Stimulated activated CD4-positive, alpha-beta T cell treated with anti-CD3 and anti-CD28 coated beads, TNF-alpha, amount 100 ng/mL, for 48 hours (primary cell): ENCODE results near the gene IL20.
A peak's percentile ranks its signal among the peaks of the same experiment; 100 is the strongest.

Experiments used
- DNase-seq, 3 donors: peaks; one replicate each; pipeline ENCODE4 v3.0.0-alpha.2; 2020; ENCODE audit warnings: low read depth in 3 of 3

IL20 gene, protein sequence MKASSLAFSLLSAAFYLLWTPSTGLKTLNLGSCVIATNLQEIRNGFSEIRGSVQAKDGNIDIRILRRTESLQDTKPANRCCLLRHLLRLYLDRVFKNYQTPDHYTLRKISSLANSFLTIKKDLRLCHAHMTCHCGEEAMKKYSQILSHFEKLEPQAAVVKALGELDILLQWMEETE

DNA sequence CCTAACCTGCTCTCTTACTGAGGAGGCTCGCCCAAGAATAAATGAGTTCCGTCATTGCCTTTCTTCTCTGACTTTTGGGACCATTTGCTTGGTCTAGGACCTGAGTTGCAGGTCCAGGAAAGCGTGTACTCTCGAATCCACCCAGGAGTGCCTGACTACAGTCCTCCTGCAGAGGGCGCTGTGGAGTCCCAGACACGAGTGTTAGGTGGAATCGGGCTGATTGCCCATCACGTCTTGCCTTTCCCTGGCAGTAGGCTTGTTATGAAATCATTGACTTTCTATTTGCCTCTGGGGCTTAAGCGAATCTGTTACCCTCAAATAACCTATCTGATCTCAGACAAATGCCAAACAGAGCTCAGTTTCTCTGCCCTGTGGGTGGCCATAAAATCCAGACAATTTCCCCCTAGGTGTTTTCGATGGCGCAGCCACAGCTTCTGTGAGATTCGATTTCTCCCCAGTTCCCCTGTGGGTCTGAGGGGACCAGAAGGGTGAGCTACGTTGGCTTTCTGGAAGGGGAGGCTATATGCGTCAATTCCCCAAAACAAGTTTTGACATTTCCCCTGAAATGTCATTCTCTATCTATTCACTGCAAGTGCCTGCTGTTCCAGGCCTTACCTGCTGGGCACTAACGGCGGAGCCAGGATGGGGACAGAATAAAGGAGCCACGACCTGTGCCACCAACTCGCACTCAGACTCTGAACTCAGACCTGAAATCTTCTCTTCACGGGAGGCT lies at the start of gene IL20:
Gene IL20 (plus strand): TSS at position 685 of the 733 bp plus-strand sequence. CDS start 230 bp downstream, outside the sequence.
- DNase-seq: peak; percentile 79 to 87 (median 87)

DNA sequence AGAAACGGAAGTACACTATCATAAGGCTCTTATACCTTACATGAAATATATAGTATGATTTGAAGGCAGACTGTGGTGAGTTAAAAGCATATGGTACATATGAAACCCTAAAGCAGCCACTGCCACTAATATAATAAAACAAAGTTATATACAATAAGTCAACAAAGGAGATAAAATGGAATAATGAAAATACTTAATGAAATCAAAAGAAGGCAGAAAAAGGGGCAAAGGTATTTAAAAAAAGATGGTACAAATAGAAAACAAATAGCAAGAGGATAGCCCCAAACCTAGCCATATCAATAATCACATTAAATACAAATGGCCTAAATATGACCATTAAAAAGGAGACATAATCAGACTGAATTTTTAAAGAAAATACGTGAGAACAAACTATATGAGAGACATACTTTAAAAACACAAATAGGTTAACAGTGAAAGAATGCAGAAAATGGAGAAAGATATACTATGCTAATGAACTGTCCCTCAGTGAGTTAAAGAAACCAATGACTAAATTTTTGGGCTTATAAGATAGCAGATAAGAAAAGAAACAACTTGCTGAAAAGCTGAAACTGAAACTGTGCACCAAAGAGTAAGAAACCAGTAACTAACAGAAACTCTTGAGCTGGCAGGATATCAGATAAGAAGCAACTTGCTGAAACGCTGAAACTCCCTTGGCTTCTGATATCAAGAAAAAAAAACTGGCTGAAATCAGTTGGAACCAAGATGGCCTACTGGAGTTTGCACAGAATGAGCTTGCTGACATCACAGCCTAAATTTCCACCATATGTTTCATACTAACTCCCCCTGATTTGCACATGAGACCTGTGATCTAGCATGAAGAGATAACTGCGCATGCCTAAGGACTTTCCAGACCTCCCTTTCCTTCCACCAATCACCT lies 48.8 kb upstream of the IL20 start:
- DNase-seq: no peak

DNA sequence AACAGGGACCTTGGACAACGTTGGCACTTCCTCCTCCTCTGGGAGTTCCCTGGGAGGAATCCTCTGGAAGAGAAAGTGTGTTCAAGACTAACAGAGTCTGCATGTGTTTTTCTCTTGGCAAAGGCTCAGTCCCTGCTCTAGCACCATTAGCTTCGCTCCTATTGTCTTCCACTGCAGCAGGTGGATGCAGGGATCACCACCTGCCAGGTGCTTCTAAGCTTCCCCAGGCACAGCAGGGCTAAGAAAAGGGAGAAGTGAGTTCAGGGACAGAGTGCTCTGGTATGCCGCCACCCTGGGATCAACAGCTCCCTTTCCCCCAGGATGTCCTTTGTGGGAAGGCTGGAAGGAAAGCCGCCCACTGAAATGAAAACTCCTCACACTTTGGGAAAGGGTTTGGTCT lies 43.9 kb upstream of the IL20 start:
- DNase-seq: no peak

DNA sequence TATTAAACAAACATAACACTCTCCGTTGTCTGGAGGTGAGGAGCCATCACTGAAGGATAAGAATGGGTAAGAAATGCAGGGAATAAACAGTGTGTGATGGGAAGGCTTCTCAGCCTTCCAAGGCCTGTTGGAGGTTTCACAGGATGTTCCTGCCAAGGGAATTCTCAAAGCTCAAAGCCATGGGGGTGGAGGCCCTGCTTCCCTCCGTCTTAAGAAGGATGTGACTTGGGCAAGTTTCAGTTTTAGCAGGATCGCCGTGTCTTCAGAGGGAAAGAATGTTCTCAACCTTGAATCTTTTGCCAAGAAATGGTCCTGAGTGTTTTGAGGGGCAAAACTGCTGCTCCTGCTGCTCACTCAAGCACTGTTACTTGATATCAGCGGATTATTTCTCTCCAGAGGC lies 41.7 kb upstream of the IL20 start:
- no peak for DNase-seq

DNA sequence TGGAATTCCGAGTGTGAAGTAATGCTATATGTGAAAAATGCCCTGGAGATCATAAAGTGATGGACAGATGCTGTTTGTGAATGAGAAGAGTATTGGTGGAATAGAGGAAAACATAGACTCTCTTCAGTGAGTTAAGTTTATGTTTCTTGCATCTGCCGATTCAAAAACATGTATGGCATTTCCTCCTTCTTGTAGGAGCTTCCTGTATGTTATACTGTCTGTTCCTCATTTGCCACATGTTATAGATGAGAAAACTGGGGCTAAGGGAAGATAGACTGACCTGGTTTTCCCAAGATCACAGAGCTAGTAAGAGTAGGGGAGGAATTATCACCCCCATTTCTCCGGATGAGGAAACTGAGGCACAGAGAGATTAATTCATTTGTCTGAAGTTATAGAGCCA lies 41.1 kb upstream of the IL20 start:
- DNase-seq: no peak

DNA sequence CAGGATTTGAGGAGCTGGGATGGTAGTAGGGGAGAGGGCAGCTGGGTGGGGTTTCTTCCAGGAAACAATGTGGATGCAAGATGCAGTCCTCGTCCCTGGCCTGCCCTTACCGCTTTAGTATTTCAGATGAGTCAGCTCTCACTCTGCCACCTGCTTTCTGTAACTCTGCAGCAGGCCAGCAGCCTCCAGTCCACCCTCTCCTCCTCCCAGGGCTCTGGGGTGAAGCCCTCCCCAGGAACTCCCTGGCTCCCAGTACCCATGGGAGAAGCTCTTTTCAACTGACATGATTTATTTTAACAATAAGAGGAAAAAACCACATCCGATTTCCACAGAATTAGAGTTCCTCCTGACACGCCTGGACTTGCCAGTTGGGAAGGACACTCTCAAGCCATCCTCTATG lies 39.0 kb upstream of the IL20 start:
- DNase-seq: no peak

DNA sequence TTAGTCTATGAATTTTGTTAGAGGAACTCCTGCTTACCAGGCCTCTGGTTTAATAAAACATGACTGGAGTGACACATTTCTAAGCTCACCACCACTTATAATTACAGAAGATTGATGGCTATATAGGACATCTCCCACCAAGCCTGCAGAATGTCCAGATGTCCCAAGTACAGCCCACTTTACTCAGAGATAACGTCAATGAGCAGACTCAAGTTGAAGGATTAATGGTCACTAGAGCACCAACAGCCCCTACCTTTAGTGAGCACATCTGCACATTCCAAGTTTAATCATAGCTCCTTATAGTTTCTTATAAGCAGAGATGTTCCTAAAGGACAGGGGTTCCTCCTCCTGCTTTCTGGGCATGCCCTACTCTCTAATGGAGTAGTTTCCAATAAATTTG lies 37.4 kb upstream of the IL20 start:
- DNase-seq: no peak

DNA sequence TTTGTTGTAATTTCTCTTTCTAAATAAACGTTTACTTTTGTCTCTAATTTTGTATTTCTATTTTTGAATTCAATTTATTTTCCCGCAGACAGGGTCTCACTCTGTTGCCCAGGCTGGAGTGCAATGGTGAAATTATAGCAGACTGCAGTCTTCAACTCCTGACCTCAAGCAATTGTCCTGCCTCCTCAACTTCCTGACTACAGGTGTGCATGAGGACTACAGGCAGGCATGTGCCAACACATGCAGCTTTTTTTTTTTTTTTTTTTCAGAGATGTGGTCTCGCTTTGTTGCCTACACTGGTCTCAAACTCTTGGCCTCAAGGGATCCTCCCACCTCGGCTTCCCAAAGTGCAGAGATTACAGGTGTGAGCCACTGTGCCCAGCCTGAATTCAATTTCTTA lies 36.7 kb upstream of the IL20 start:
- no peak for DNase-seq

DNA sequence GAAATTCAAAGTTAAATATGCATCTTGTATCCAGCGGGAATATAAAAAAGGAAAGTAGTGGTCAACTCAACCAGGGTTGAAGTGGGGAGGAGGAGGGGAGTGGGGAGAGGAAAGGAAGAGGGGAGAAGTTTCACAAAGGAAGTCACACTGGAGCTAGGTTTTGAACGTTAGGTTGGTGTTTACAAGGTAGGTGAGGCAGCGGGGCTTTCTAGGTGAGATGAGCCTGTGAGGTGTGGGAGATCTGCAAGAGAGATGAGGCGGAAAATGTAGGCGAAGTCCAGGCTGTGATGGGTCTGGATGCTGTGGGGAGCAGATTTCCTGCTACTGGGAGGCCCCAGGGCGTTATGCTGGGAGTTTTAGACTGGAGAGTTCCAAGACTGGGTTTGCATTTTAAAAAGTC lies 36.1 kb upstream of the IL20 start:
- no peak for DNase-seq

DNA sequence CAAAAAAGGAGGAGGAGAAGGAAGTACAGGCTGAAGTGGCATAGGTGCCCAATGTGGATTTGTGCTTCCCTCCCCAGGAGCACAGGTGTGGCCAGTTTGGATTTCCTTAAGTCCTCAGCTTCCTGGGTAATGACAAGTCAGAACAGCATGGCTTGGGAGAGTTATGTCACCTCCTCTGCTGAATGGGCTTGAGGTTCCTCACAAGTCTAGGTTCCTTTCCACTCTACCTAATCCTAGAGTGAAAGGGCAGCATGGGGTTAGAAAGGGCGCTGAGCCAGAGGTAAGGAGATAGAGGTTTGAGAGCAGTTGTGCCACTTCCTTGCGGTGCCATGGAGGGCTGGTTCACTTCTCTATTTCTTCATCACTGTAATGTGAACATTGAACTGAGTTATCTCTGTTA lies 35.5 kb upstream of the IL20 start:
- no peak for DNase-seq

DNA sequence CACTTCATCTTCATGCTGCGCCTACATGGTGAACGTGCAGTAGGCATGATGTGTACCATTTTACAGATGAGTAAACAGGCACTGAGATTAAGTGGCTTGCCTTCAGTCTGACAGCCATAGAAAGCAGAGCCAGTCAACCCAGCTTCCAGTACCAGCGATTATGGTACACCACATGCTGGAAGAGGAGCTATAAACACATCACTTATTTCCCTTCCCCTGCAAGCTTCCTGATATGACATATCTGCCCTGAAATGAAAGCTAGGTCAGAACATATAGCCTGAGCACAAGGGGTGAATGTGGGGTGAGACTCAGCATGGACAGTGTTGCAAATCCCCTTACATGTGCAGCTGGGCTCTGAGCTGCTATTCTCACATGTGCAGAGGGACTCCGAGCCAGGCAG lies 33.8 kb upstream of the IL20 start:
- no peak for DNase-seq

DNA sequence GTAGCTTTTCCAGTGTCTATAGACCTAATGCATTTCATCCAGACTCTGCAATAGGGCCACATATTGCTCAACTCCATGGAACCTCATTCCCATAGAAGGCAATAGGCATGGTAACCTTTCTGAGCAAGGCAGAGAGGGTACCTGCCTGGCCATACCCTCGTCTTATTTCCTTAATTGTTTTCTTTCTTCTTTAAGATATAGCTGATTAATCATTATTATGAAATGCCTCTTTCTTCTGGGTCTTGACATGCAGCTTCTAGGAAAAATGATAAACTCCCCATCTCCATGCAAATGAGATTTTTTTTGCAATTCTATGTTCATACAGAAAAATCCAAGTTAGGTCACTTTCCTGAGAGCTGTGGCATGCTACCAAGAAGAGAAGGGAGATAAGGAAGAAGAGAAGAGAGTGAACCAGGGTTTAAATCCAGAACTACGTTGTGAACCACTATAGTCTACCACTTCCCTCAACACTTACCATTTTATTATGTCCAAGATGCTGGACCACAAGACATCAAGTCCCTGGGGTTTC lies 33.0 kb upstream of the IL20 start:
- DNase-seq: no peak

DNA sequence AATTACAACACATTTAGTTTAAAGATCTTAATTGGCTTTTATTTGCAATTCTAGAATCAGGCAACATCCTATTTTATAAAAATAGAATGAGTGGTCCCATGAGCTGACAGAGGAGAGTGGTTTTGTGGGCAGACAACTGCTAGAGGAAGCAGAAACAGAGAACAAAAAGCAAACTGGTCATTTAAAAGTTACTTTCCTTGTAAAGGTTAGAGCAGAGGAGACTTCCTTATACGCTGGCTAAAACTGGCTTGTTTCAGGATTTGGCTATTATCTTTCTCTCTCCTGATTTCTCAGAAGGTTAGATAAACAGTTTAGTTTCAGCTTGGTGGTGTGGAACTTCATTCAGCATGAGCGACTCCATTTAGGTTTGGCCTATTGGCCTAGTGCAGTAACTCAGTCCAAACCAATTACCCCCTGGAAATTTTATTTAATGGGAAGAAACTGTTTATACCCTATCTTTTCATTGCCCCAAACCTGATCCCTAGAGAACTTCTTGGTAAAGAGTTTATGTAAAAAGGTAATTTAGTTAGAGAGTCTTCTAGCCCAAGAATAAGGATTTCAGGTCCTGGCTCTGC lies 32.2 kb upstream of the IL20 start:
- DNase-seq: no peak

DNA sequence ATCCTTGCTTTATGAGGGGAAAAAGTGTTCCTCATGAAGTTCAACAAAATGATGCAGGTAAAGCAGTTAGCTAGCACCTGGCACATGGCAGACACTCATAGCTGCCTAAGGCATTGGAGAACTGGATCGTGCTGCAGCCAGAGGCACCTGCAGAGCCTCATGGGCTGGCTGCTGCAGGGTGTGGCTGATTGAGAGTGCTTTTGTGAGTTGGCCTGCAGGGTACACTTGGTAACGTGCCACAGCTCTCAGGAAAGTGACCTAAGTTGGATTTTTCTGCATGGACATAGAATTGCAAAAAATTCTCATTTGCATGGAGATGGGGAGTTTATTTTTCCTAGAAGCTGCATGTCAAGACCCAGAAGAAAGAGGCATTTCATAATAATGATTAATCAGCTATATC lies 31.6 kb upstream of the IL20 start:
- DNase-seq: no peak

DNA sequence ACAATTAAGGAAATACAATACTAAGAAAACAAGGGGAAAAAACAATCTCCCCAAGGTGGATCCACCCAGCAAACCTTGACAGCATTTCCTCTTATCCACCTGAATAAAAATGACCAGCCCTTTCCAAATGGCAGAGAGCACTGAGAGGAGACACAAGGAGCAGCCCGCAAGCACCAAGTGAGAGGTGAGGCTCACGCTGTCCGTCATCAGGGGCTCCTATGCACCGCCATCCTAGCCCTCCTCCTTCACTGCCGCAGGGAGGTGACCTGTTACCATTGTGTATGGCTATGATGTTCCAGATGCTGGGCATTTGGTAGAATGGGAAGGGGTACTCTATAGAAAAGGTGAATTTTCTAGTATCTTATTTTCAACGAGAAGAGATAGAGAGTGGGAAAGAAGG lies 31.2 kb upstream of the IL20 start:
- DNase-seq: no peak

DNA sequence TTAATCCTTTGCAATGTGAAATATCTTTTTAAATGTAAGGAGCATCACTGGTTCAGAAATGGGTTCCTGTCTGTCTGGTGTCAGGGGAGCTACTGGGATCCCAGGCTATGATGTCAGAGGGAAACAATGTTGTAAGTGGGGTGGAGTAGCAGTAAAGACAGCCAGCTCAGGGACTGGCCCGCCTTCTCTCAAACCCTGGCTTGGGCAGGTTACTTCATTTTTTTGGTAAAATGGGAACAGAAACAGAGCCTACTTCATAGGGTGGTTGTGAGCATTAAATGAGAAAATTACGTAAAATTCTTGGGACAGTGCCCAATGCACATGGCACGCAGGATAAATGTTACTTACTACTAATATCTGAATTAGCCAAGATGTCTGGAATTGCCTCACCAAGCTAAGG lies 30.7 kb upstream of the IL20 start:
- no peak for DNase-seq

DNA sequence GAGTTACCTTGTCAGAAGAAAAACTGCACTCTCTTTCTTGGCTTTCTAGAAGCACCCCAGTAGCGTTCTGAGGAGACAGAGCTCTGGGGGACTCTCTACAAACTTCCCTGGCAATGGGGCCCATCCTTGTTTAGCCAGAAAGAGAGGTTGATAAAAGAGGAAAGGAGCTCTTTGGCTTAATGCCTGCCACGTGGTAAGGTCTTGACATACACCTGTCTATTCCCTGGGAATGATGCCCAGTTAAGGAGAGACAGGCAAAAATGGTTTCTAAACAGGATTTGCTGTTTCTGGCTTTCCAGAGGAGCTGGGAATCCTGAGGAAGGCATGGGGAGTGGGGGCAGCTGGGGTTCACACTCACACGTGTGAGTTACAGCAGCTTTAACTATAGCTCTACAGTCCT lies 30.2 kb upstream of the IL20 start:
- DNase-seq: no peak

DNA sequence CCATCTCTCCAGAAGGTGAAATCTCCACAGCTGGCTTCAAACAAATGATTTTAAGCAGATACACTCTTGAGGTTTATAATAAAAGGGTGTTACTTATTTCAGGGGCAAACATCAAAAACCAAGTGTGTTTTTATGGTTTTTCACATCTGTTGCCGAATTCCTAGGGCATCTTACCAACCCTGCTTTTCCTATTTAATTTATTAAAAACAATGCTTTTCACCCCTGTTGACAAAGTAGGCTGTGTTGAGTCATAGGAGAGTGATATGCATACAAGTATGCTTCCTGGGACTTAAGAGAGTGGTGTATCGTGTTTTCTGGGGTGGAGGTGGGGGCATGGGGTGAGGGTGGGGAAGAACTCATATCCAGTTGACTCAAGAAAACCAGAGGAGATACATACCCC lies 29.3 kb upstream of the IL20 start:
- DNase-seq: no peak

DNA sequence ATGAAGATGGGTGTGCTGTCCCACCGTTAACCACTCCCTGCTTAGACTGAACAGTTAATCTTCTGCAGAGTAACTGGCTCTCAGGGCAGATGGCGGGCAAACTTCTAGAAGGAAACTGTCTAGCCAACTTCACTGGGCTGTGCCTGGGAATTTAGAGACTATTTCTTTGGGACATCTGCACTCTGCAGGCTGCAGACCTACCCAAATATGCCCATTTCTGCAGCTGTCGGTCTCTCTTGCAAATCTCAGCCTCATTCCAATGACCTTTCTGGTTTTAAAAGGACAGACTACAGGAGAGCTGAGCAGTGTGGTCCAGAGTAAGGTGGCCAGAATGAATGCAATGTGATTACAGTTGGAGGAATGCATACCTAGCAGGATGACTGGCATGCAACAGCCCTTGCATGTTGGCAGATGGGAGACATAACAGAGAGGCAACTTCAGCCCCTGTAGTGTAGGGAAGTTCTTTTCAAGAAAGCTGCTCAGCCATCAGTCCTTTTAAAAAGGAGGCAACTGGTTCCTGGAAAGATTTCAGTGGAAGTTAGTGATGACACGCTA lies 26.3 kb upstream of the IL20 start:
- no peak for DNase-seq

DNA sequence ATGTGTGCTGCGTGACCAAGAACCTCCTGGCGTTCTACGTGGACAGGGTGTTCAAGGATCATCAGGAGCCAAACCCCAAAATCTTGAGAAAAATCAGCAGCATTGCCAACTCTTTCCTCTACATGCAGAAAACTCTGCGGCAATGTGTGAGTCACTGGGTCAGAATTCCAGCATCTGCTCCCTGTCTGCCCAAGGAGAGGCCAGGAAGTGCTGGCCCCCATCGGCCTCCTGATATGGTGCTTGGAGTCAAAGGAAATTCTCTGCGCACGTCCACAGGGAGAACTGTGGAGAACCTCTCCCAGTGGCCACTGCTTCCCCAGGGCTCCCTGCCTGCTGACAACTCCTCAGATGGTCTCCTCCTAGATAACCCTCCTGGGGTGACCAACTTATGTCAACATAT lies 25.6 kb upstream of the IL20 start:
- no peak for DNase-seq

DNA sequence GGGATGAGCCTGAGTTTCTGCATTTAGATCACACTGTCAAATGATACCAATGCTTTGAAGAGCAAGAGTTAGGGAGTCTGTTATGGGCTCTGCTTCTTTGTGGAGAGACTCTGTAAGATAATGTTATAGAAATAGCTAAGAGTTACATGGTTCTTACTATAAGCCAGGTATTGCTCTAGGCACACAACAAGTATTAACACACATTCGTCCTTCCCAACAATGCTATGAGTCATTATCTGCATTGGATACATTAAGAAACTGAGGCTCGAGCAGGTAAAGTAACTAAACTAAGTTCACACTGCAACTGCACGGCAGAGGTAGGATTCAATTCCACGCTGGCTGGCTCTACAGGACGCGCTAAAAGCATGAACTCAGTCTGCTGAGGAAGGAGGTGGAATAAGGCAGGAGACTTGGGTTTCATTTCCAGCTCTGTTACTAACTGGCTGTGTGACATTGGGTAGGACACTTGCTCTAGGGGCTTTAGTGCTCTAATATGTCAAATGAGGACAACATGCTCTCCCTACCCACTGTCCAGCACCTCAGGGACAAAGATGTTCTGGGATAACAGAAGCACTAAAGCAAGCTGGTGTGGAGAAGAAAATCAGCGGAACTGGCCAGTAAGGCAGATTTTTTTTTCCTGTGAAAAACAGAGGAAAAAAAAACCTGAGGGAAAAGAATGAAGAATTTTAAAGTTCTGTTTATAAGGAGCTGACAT lies 23.7 kb upstream of the IL20 start:
- DNase-seq: no peak
